ENCODE results near the gene NPHP3.
A peak's percentile ranks its signal among the peaks of the same experiment; 100 is the strongest.

Gene NPHP3, protein sequence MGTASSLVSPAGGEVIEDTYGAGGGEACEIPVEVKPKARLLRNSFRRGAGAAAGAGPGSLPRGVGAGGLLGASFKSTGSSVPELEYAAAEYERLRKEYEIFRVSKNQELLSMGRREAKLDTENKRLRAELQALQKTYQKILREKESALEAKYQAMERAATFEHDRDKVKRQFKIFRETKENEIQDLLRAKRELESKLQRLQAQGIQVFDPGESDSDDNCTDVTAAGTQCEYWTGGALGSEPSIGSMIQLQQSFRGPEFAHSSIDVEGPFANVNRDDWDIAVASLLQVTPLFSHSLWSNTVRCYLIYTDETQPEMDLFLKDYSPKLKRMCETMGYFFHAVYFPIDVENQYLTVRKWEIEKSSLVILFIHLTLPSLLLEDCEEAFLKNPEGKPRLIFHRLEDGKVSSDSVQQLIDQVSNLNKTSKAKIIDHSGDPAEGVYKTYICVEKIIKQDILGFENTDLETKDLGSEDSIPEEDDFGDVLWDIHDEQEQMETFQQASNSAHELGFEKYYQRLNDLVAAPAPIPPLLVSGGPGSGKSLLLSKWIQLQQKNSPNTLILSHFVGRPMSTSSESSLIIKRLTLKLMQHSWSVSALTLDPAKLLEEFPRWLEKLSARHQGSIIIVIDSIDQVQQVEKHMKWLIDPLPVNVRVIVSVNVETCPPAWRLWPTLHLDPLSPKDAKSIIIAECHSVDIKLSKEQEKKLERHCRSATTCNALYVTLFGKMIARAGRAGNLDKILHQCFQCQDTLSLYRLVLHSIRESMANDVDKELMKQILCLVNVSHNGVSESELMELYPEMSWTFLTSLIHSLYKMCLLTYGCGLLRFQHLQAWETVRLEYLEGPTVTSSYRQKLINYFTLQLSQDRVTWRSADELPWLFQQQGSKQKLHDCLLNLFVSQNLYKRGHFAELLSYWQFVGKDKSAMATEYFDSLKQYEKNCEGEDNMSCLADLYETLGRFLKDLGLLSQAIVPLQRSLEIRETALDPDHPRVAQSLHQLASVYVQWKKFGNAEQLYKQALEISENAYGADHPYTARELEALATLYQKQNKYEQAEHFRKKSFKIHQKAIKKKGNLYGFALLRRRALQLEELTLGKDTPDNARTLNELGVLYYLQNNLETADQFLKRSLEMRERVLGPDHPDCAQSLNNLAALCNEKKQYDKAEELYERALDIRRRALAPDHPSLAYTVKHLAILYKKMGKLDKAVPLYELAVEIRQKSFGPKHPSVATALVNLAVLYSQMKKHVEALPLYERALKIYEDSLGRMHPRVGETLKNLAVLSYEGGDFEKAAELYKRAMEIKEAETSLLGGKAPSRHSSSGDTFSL (N-terminal part only)

GRCh38 chr3:132722165-132723023 lies at the start of gene NPHP3:
Gene NPHP3, minus strand, starts transcription at chr3:132722409. Its CDS starts 54 bp downstream, at chr3:132722355.
- TF ChIP-seq CTCF (IDR thresholded peaks at IDR 0.05; ENCODE audit: borderline replicate concordance, extremely low read depth, low read length, poor library complexity, severe bottlenecking) (no peak), EZH2 (IDR thresholded peaks at IDR 0.05; ENCODE audit: borderline replicate concordance, low read depth, low read length, severe bottlenecking) (no peak)
- peak within 1 kb of the TSS; percentile 93 for H2AFZ ChIP-seq (ENCODE audit: low read depth, low read length)
- no peaks in the 10 kb centered on the region for H3K9me3 ChIP-seq (ENCODE audit: insufficient read depth, low read length, severe bottlenecking)
- H3K27me3 ChIP-seq (ENCODE audit: insufficient read depth, low read length, poor library complexity), result no peaks in the 10 kb centered on the region
- H3K4me2 ChIP-seq (ENCODE audit: insufficient read depth, low read length), result peak within 1 kb of the TSS; percentile 84
- H3K27ac ChIP-seq (ENCODE audit: low read length), result peak within 1 kb of the TSS; percentile 68
- H3K9ac ChIP-seq (ENCODE audit: low read depth, low read length), result peak within 1 kb of the TSS; percentile 82
- H3K36me3 ChIP-seq (ENCODE audit: insufficient read depth, low read length), result peaks cover 6% of the 10 kb centered on the region; the same call in 1 of the 2 replicates
- H3K4me1 ChIP-seq (ENCODE audit: insufficient read depth, low read length), result peaks cover 28% of the 10 kb centered on the region
- no peaks in the 10 kb centered on the region for H4K20me1 ChIP-seq (ENCODE audit: insufficient read depth, low read length)
- DNase-seq (peak; percentile 93), ATAC-seq (ENCODE audit: insufficient read depth, low read depth) (peak; percentile 82)
- H3K4me3 ChIP-seq (ENCODE audit: low read depth in 1 of 2, low read length in 2 of 2), result peak within 1 kb of the TSS; percentile 30 to 95; a peak in 3 of 4 replicates
- peaks cover 11% of the 10 kb centered on the region for H3K79me2 ChIP-seq (ENCODE audit: insufficient read depth, low read length)

- Histone ChIP-seq H3K4me2 (ENCODE audit: insufficient read depth, low read length) (no peak overlapping the region), H3K9ac (ENCODE audit: low read depth, low read length) (no peak overlapping the region), H3K27ac (ENCODE audit: low read length) (no peak overlapping the region), H3K4me3 (ENCODE audit: low read depth in 1 of 2, low read length in 2 of 2) (no peak overlapping the region), H3K9me3 (ENCODE audit: insufficient read depth, low read length, severe bottlenecking) (no peaks in the 10 kb centered on the region), H3K4me1 (ENCODE audit: insufficient read depth, low read length) (no peaks in the 10 kb centered on the region), H2AFZ (ENCODE audit: low read depth, low read length) (no peak overlapping the region), H3K27me3 (ENCODE audit: insufficient read depth, low read length, poor library complexity) (peaks cover 6% of the 10 kb centered on the region), H3K79me2 (ENCODE audit: insufficient read depth, low read length) (no peaks in the 10 kb centered on the region), H3K36me3 (ENCODE audit: insufficient read depth, low read length) (no peaks in the 10 kb centered on the region), H4K20me1 (ENCODE audit: insufficient read depth, low read length) (no peaks in the 10 kb centered on the region)
- ATAC-seq (ENCODE audit: insufficient read depth, low read depth) (no peak), DNase-seq (no peak)
- TF ChIP-seq EZH2 (IDR thresholded peaks at IDR 0.05; ENCODE audit: borderline replicate concordance, low read depth, low read length, severe bottlenecking), result no peak
Measured at GRCh38 chr3:132758740-132759139, 36.5 kb upstream of the NPHP3 start.

DNA sequence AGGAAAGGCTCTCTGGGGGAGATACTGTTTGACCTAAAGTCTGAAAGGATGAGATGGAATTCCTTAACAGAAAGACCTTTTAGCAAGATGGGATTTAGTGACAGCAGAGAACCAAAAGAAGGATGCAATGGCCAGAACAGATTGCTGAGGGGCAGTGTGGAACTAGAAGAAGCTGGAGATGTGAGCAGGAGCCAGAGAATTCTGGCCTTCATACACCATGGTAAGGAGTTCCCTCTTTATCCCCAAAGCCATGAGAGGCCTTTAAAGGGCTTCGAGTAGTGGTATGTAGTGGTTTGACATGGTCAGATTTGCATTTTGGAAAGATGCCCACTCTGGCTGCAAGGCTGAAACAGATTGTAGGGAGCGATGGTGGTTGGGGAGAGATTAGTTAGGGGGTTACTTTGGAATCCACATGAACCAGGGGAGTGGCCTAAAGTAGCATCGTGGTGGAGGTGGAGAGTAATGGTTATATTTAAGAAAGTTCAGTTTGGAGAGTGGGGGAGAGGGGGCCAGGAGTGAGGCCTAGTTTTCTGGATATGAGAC lies 34.0 kb upstream of the NPHP3 start:
- TF ChIP-seq EZH2 (IDR thresholded peaks at IDR 0.05; ENCODE audit: borderline replicate concordance, low read depth, low read length, severe bottlenecking) (no peak), CTCF (IDR thresholded peaks at IDR 0.05; ENCODE audit: borderline replicate concordance, extremely low read depth, low read length, poor library complexity, severe bottlenecking) (no peak)
- Histone ChIP-seq H2AFZ (ENCODE audit: low read depth, low read length) (no peak overlapping the region), H3K36me3 (ENCODE audit: insufficient read depth, low read length) (no peaks in the 10 kb centered on the region), H3K27ac (ENCODE audit: low read length) (no peak overlapping the region), H3K79me2 (ENCODE audit: insufficient read depth, low read length) (no peaks in the 10 kb centered on the region), H3K4me2 (ENCODE audit: insufficient read depth, low read length) (no peak overlapping the region), H3K27me3 (ENCODE audit: insufficient read depth, low read length, poor library complexity) (peaks cover 6% of the 10 kb centered on the region), H4K20me1 (ENCODE audit: insufficient read depth, low read length) (no peaks in the 10 kb centered on the region), H3K4me1 (ENCODE audit: insufficient read depth, low read length) (no peaks in the 10 kb centered on the region), H3K4me3 (ENCODE audit: low read depth in 1 of 2, low read length in 2 of 2) (no peak overlapping the region), H3K9me3 (ENCODE audit: insufficient read depth, low read length, severe bottlenecking) (no peaks in the 10 kb centered on the region), H3K9ac (ENCODE audit: low read depth, low read length) (no peak overlapping the region)
- no peak for ATAC-seq (ENCODE audit: insufficient read depth, low read depth)
- no peak for DNase-seq

All from DND-41 (cell line).